Stimulated activated CD8-positive, alpha-beta memory T cell treated with anti-CD3 and anti-CD28 coated beads, Interleukin-4, amount 100 ng/mL, for 24 hours (primary cell): ENCODE data around the gene GALNT5.

ENCODE experiments used
- DNase-seq: peaks from one replicate; pipeline ENCODE4 v3.0.0-alpha.2; 2020; ENCODE audit warnings: low read depth

Gene GALNT5

GRCh38 chr2:157287160-157287559 is 29.7 kb downstream of the GALNT5 start:
- DNase-seq = no peak

- no peak for DNase-seq
Measured at GRCh38 chr2:157290525-157290924, 33.0 kb downstream of the GALNT5 start.

- DNase-seq = no peak
Measured at GRCh38 chr2:157291018-157291417, 33.5 kb downstream of the GALNT5 start.

GRCh38 chr2:157292853-157293252 is 35.3 kb downstream of the GALNT5 start:
- no peak for DNase-seq

GRCh38 chr2:157296490-157296889 is 39.0 kb downstream of the GALNT5 start:
- no peak for DNase-seq

GRCh38 chr2:157296958-157297357 is 39.5 kb downstream of the GALNT5 start:
- DNase-seq = no peak

- DNase-seq = no peak
Measured at GRCh38 chr2:157301307-157301706, 43.8 kb downstream of the GALNT5 start.

- DNase-seq = no peak
Measured at GRCh38 chr2:157302492-157303099, 45.1 kb downstream of the GALNT5 start.

GRCh38 chr2:157303612-157304011 is 46.1 kb downstream of the GALNT5 start:
- no peak for DNase-seq

GRCh38 chr2:157304811-157305722 is 47.6 kb downstream of the GALNT5 start:
- DNase-seq = no peak

GRCh38 chr2:157305723-157306110 is 48.2 kb downstream of the GALNT5 start:
- DNase-seq = no peak

GRCh38 chr2:157307021-157307420 is 49.5 kb downstream of the GALNT5 start:
- no peak for DNase-seq

- DNase-seq = no peak
Measured at GRCh38 chr2:157309878-157310277, 52.4 kb downstream of the GALNT5 start.

GRCh38 chr2:157311706-157312105 is 54.2 kb downstream of the GALNT5 start:
- DNase-seq = no peak

GRCh38 chr2:157312866-157313486 is 55.5 kb downstream of the GALNT5 start:
- no peak for DNase-seq

GRCh38 chr2:157315901-157316300 is 58.4 kb downstream of the GALNT5 start:
- DNase-seq = no peak

GRCh38 chr2:157318884-157319283 is 61.4 kb downstream of the GALNT5 start:
- no peak for DNase-seq

GRCh38 chr2:157319795-157320194 is 62.3 kb downstream of the GALNT5 start:
- no peak for DNase-seq

GRCh38 chr2:157320409-157320808 is 62.9 kb downstream of the GALNT5 start:
- DNase-seq = no peak

GRCh38 chr2:157321466-157321865 is 64.0 kb downstream of the GALNT5 start:
- DNase-seq = no peak

- no peak for DNase-seq
Measured at GRCh38 chr2:157322432-157322831, 64.9 kb downstream of the GALNT5 start.

- DNase-seq = no peak
Measured at GRCh38 chr2:157324331-157324843, 66.9 kb downstream of the GALNT5 start.

- no peak for DNase-seq
Measured at GRCh38 chr2:157325786-157326185, 68.3 kb downstream of the GALNT5 start, which contains the start of gene ERMN. ERMN (minus strand) TSS chr2:157325824; CDS start chr2:157325642, 182 bp downstream.
